Mesodermal cell (in vitro differentiated cells): ENCODE results near the gene SFMBT2.

Experiments
- H3K27ac ChIP-seq: 2 replicates; pipeline ENCODE4 v1.7.0; 2013; ENCODE audit warnings: mild to moderate bottlenecking, low read depth, low read length, moderate library complexity; ENCODE audit not compliant: severe bottlenecking
- H3K36me3 ChIP-seq: 2 replicates; pipeline ENCODE4 v1.7.1; 2013; ENCODE audit warnings: mild to moderate bottlenecking, low read length, moderate library complexity; ENCODE audit not compliant: control insufficient read depth, insufficient read depth
- H3K4me1 ChIP-seq: one replicate; pipeline ENCODE4 v1.7.1; 2013; ENCODE audit warnings: mild to moderate bottlenecking, low read length; ENCODE audit not compliant: insufficient read depth, control insufficient read depth, poor library complexity, severe bottlenecking
- H3K4me3 ChIP-seq: 2 replicates; pipeline ENCODE4 v1.7.0; 2013; ENCODE audit warnings: low read length, control low read depth, mild to moderate bottlenecking; ENCODE audit not compliant: insufficient read depth, poor library complexity, severe bottlenecking; ENCODE audit errors: extremely low read depth
- H3K9me3 ChIP-seq: 2 replicates; pipeline ENCODE4 v1.7.1; 2013; ENCODE audit warnings: mild to moderate bottlenecking, low read length, moderate library complexity; ENCODE audit not compliant: control insufficient read depth
- WGBS, 2 experiments: methylation state at CpG; one replicate each; pipeline ENCODE4 v1.1.5; 2013; ENCODE audit warnings: missing lambda C conversion rate in 2 of 2; ENCODE audit not compliant: insufficient coverage in 2 of 2; 5-methylcytosine and 5-hydroxymethylcytosine counted together

The SFMBT2 gene

GRCh38 chr10:7363700-7364099 is 47.1 kb downstream of the SFMBT2 start:
- H3K9me3 ChIP-seq = no peaks in the 10 kb centered on the region
- H3K4me3 ChIP-seq = no peak overlapping the region
- WGBS, 2 experiments = 96 to 97% methylated on average over 4 to 5 of the region's 6 CpGs
- H3K36me3 ChIP-seq = no peaks in the 10 kb centered on the region
- H3K4me1 ChIP-seq = peaks cover 5% of the 10 kb centered on the region
- H3K27ac ChIP-seq = no peak overlapping the region

- Histone ChIP-seq H3K36me3 (no peaks in the 10 kb centered on the region), H3K27ac (no peak overlapping the region), H3K9me3 (no peaks in the 10 kb centered on the region), H3K4me3 (no peak overlapping the region), H3K4me1 (peaks cover 5% of the 10 kb centered on the region)
- 75 to 100% methylated on average over 1 to 3 of the region's 3 CpGs for WGBS, 2 experiments
Measured at GRCh38 chr10:7362471-7362870, 48.4 kb downstream of the SFMBT2 start.

- Histone ChIP-seq H3K4me1 (peaks cover 5% of the 10 kb centered on the region), H3K9me3 (no peaks in the 10 kb centered on the region), H3K4me3 (no peak overlapping the region), H3K36me3 (no peaks in the 10 kb centered on the region), H3K27ac (no peak overlapping the region)
- WGBS, 2 experiments = 100% methylated on average over 1 of the region's 3 CpGs
Measured at GRCh38 chr10:7361316-7361715, 49.5 kb downstream of the SFMBT2 start.

- no peaks in the 10 kb centered on the region for H3K9me3 ChIP-seq
- H3K36me3 ChIP-seq = no peaks in the 10 kb centered on the region
- H3K4me3 ChIP-seq = no peak overlapping the region
- no peak overlapping the region for H3K27ac ChIP-seq
- 89 to 94% methylated on average over 6 to 7 of the region's 7 CpGs for WGBS, 2 experiments
- H3K4me1 ChIP-seq = peaks cover 5% of the 10 kb centered on the region
Measured at GRCh38 chr10:7359954-7360353, 50.9 kb downstream of the SFMBT2 start.

GRCh38 chr10:7359356-7359755 is 51.5 kb downstream of the SFMBT2 start:
- 88 to 92% methylated on average over 3 to 4 of the region's 7 CpGs for WGBS, 2 experiments
- no peaks in the 10 kb centered on the region for H3K9me3 ChIP-seq
- H3K4me3 ChIP-seq = no peak overlapping the region

GRCh38 chr10:7357193-7357592 is 53.6 kb downstream of the SFMBT2 start:
- 86 to 93% methylated on average over 4 to 5 of the region's 6 CpGs for WGBS, 2 experiments
- H3K4me1 ChIP-seq = peaks cover 2% of the 10 kb centered on the region
- H3K36me3 ChIP-seq = no peaks in the 10 kb centered on the region
- H3K9me3 ChIP-seq = no peaks in the 10 kb centered on the region
- H3K4me3 ChIP-seq = no peak overlapping the region
- no peak overlapping the region for H3K27ac ChIP-seq

More at GRCh38 chr10:7359356-7359755, 51.5 kb downstream of the SFMBT2 start:
- Histone ChIP-seq H3K4me1 (peaks cover 5% of the 10 kb centered on the region), H3K27ac (no peak overlapping the region), H3K36me3 (no peaks in the 10 kb centered on the region)

GRCh38 chr10:7354330-7355047 is 56.3 kb downstream of the SFMBT2 start:
- Histone ChIP-seq H3K4me3 (no peak overlapping the region), H3K4me1 (no peaks in the 10 kb centered on the region), H3K36me3 (no peaks in the 10 kb centered on the region), H3K27ac (no peak overlapping the region), H3K9me3 (no peaks in the 10 kb centered on the region)
- 91 to 97% methylated on average over 8 to 9 of the region's 11 CpGs for WGBS, 2 experiments

GRCh38 chr10:7351894-7352293 is 58.9 kb downstream of the SFMBT2 start:
- Histone ChIP-seq H3K4me1 (no peaks in the 10 kb centered on the region), H3K36me3 (no peaks in the 10 kb centered on the region), H3K9me3 (no peaks in the 10 kb centered on the region), H3K27ac (no peak overlapping the region), H3K4me3 (no peak overlapping the region)
- WGBS, 2 experiments = 93 to 94% methylated on average over 4 to 9 of the region's 9 CpGs

GRCh38 chr10:7350541-7351195 is 60.2 kb downstream of the SFMBT2 start:
- no peaks in the 10 kb centered on the region for H3K9me3 ChIP-seq
- no CpG with 5 or more reads among the region's 3 CpGs for WGBS, 2 experiments
- no peaks in the 10 kb centered on the region for H3K4me1 ChIP-seq
- H3K36me3 ChIP-seq = no peaks in the 10 kb centered on the region
- H3K27ac ChIP-seq = no peak overlapping the region
- H3K4me3 ChIP-seq = no peak overlapping the region

- Histone ChIP-seq H3K27ac (no peak overlapping the region), H3K9me3 (no peaks in the 10 kb centered on the region), H3K4me1 (no peaks in the 10 kb centered on the region), H3K36me3 (no peaks in the 10 kb centered on the region), H3K4me3 (no peak overlapping the region)
- WGBS, 2 experiments = 93 to 94% methylated on average over 10 of the region's 10 CpGs
Measured at GRCh38 chr10:7345717-7346116, 65.1 kb downstream of the SFMBT2 start.

GRCh38 chr10:7343040-7343439 is 67.8 kb downstream of the SFMBT2 start:
- H3K27ac ChIP-seq = no peak overlapping the region
- no peak overlapping the region for H3K4me3 ChIP-seq
- H3K4me1 ChIP-seq = no peaks in the 10 kb centered on the region
- H3K36me3 ChIP-seq = no peaks in the 10 kb centered on the region
- 95 to 100% methylated on average over 2 to 3 of the region's 3 CpGs for WGBS, 2 experiments
- H3K9me3 ChIP-seq = no peaks in the 10 kb centered on the region
